Measurements from ENCODE around the gene FAAP100. TPM values are rescaled to one million over a fixed set of nuclear protein-coding genes. Genes with fewer than 3 reads are reported as not detected.
A peak's percentile ranks its signal among the peaks of the same experiment; 100 is the strongest.

The FAAP100 gene
- total and polyA plus RNA-seq, 8 donors, result 23.0 to 33.7 (median 28.3) TPM

- ATAC-seq (no peak), DNase-seq (peak in 1 of 4 donors; percentile 70)
- no peak for TF ChIP-seq CTCF (IDR thresholded peaks at IDR 0.05)
- Histone ChIP-seq H3K4me1 (peaks cover 26 to 77% of the 10 kb centered on the region in 2 donors), H3K27me3 (no peaks in the 10 kb centered on the region), H3K27ac (peak overlapping the region in 1 of 2 donors; percentile 68), H3K4me3 (no peak overlapping the region), H3K9me3 (no peaks in the 10 kb centered on the region), H3K36me3 (peaks cover 0 to 98% of the 10 kb centered on the region in 2 donors)
- intact Hi-C loops (cut with DNase I), result no loop called here
Measured at GRCh38 chr17:81565231-81565630, 13.1 kb upstream of the FAAP100 start.

- Histone ChIP-seq H3K4me1 (peaks cover 26 to 81% of the 10 kb centered on the region in 2 donors), H3K9me3 (no peaks in the 10 kb centered on the region), H3K27ac (peak overlapping the region in 1 of 2 donors; percentile 35), H3K27me3 (no peaks in the 10 kb centered on the region), H3K36me3 (peaks cover 0 to 98% of the 10 kb centered on the region in 2 donors), H3K4me3 (no peak overlapping the region)
- intact Hi-C loops (cut with DNase I), result no loop called here
- no peak for ATAC-seq
- peak in 1 of 4 donors; percentile 35 for DNase-seq
- TF ChIP-seq CTCF (IDR thresholded peaks at IDR 0.05), result no peak
Measured at GRCh38 chr17:81564778-81565177, 12.6 kb upstream of the FAAP100 start.

- TF ChIP-seq CTCF (IDR thresholded peaks at IDR 0.05), result no peak
- peaks cover 0 to 98% of the 10 kb centered on the region in 2 donors for H3K36me3 ChIP-seq
Measured at GRCh38 chr17:81563861-81564586, 11.9 kb upstream of the FAAP100 start.

GRCh38 chr17:81561494-81561885 is 9.3 kb upstream of the FAAP100 start:
- DNase-seq, result no peak
- Histone ChIP-seq H3K9me3 (no peaks in the 10 kb centered on the region), H3K4me1 (peaks cover 13 to 74% of the 10 kb centered on the region in 2 donors), H3K4me3 (no peak overlapping the region), H3K27ac (peak overlapping the region in 1 of 2 donors; percentile 70), H3K36me3 (peaks cover 0 to 98% of the 10 kb centered on the region in 2 donors), H3K27me3 (no peaks in the 10 kb centered on the region)
- intact Hi-C loops (cut with DNase I), result no loop called here
- no peak for ATAC-seq
- TF ChIP-seq CTCF (IDR thresholded peaks at IDR 0.05), result no peak

More at GRCh38 chr17:81563861-81564586, 11.9 kb upstream of the FAAP100 start:
- Histone ChIP-seq H3K27ac (peak overlapping the region; percentile 10 to 35), H3K9me3 (no peaks in the 10 kb centered on the region), H3K4me1 (peaks cover 26 to 87% of the 10 kb centered on the region in 2 donors), H3K4me3 (no peak overlapping the region), H3K27me3 (no peaks in the 10 kb centered on the region)
- intact Hi-C loops (cut with DNase I), result no loop called here
- no peak for DNase-seq
- ATAC-seq, result peak; percentile 34

- H3K27ac ChIP-seq, result no peak overlapping the region
- no peak for ATAC-seq
- no peaks in the 10 kb centered on the region for H3K9me3 ChIP-seq
- H3K27me3 ChIP-seq, result no peaks in the 10 kb centered on the region
- H3K4me1 ChIP-seq, result peaks cover under 1 to 64% of the 10 kb centered on the region in 2 donors
- peaks cover 0 to 83% of the 10 kb centered on the region in 2 donors for H3K36me3 ChIP-seq
- peak in 1 of 4 donors; percentile 55 for DNase-seq
- intact Hi-C loops (cut with DNase I), result no loop called here
- no peak overlapping the region for H3K4me3 ChIP-seq
- no peak for TF ChIP-seq CTCF (IDR thresholded peaks at IDR 0.05)
Measured at GRCh38 chr17:81558941-81559806, 7.0 kb upstream of the FAAP100 start.
